ENCODE measurements around the gene TCIRG1. TPM values are rescaled to one million over a fixed set of nuclear protein-coding genes. Genes with fewer than 3 reads are reported as not detected.

The TCIRG1 gene
- total RNA-seq, 2 donors from 2014 or later: 187 to 207 TPM

DNA sequence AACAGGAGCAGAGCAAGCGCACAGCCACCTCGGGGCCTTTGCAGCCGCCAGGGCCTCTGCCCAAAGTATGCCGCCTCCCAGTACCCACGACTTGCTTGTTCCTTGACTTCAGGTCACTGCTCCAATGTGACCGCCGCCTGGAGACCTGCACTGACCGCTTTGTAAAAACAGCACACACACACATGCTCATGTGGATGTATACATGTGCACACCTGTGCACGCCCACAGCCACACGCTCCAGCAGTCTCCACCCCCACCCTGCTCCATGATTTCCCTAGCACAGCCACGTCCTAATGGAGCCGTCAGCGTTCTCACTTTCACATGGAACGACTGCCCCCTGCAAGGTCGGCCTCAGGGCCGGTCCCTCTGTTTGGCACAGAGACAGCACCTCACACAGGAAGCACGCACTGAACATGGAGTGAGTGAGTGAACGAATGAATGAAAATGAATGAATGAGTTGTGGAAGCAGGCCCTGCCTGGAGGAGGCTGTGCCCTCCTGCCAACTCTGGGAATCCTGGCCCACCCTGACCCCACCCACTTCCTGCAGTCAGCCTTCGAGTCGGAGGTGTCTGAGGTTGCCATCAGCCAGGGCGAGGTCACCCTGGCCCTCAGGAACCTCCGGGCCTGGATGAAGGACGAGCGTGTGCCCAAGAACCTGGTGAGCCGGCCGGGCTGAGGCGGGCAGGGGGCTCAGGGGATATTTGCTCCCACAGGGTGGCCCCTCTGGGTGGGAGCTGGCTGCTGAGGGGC is 20.7 kb upstream of the TCIRG1 start:
- Mint-ChIP-seq H3K27me3 (peaks cover 11% of the 10 kb centered on the region), H3K4me3 (peak overlapping the region; percentile 57), H3K27ac (no peak overlapping the region), H3K4me1 (no peaks in the 10 kb centered on the region), H3K36me3 (ENCODE audit: low read depth) (no peaks in the 10 kb centered on the region)
- DNase-seq (no peak), ATAC-seq (no peak)
- H3K9me3 ChIP-seq (ENCODE audit: control insufficient read depth, low read length, poor library complexity, severe bottlenecking): no peaks in the 10 kb centered on the region

DNA sequence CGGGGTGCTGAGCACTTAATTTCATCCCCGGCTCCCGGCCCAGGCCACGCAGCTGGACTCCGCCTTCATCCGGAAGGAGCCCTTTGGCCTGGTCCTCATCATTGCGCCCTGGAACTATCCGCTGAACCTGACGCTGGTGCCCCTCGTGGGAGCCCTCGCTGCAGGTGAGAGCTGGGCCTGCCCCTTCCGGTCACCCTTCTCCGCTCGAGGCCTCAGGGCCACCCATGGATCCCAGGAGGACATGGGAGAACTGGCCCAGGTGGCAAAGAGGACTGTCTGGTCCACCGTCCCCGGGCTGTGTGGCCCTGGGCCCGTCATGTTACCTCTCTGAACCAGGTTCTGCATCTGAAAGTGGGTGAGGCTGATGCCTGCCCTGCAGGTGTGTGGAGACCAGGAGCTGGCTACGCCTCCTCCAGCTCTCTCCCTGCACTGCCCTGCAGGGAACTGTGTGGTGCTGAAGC is 20.1 kb upstream of the TCIRG1 start:
- H3K4me3 Mint-ChIP-seq: no peak overlapping the region
- no peak overlapping the region for H3K27ac Mint-ChIP-seq
- no peaks in the 10 kb centered on the region for H3K4me1 Mint-ChIP-seq

DNA sequence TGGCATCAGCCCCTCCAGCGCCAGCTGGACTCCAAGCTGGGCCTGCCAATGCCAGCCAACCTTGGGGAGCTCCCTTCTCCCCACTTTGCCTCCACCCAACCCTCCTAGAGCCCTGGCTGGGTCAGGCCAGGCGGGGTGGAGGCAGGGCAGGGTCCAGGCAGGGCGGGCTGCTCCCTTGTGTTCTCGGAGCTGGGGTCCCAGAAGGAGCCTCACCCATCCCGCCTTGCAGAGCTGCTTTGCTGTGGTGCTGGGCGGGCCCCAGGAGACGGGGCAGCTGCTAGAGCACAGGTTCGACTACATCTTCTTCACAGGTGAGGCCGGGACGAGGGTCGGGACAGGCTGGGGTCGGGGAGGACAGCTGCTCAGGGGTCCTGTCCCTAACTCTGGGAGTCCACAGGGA is 19.3 kb upstream of the TCIRG1 start:
- Mint-ChIP-seq H3K27ac (no peak overlapping the region), H3K4me1 (no peaks in the 10 kb centered on the region), H3K4me3 (no peak overlapping the region), H3K27me3 (peaks cover 5% of the 10 kb centered on the region), H3K36me3 (ENCODE audit: low read depth) (no peaks in the 10 kb centered on the region)
- ATAC-seq: no peak
- DNase-seq: no peak
- H3K9me3 ChIP-seq (ENCODE audit: control insufficient read depth, low read length, poor library complexity, severe bottlenecking): no peaks in the 10 kb centered on the region

More for the DNA sequence above, 20.1 kb upstream of the TCIRG1 start:
- H3K36me3 Mint-ChIP-seq (ENCODE audit: low read depth): no peaks in the 10 kb centered on the region
- DNase-seq (no peak), ATAC-seq (no peak)
- H3K27me3 Mint-ChIP-seq: peaks cover 10% of the 10 kb centered on the region
- H3K9me3 ChIP-seq (ENCODE audit: control insufficient read depth, low read length, poor library complexity, severe bottlenecking): no peaks in the 10 kb centered on the region

DNA sequence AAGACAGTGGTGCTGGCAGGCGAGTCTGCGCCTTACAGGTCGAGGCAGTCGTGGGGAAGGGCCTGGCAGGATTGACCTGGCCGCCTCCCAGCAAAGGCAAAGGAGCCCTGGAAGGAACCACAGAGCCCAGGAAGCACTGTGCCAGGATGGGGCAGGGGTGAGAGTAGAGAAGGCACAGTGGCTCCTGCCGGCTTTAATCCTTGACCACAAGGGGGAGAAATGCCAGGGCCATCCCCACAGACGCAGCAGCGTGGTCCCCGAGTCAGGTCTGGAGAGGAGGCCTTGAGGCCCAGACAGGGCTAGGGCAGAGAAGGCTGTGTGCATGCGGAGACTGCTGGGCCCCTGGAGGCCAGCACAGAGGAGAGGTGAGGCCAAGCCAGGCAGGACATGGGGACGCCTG is 18.2 kb upstream of the TCIRG1 start:
- DNase-seq (no peak), ATAC-seq (no peak)
- Mint-ChIP-seq H3K4me3 (no peak overlapping the region), H3K27ac (no peak overlapping the region), H3K4me1 (no peaks in the 10 kb centered on the region), H3K36me3 (ENCODE audit: low read depth) (no peaks in the 10 kb centered on the region), H3K27me3 (peaks cover 5% of the 10 kb centered on the region)
- no peaks in the 10 kb centered on the region for H3K9me3 ChIP-seq (ENCODE audit: control insufficient read depth, low read length, poor library complexity, severe bottlenecking)

DNA sequence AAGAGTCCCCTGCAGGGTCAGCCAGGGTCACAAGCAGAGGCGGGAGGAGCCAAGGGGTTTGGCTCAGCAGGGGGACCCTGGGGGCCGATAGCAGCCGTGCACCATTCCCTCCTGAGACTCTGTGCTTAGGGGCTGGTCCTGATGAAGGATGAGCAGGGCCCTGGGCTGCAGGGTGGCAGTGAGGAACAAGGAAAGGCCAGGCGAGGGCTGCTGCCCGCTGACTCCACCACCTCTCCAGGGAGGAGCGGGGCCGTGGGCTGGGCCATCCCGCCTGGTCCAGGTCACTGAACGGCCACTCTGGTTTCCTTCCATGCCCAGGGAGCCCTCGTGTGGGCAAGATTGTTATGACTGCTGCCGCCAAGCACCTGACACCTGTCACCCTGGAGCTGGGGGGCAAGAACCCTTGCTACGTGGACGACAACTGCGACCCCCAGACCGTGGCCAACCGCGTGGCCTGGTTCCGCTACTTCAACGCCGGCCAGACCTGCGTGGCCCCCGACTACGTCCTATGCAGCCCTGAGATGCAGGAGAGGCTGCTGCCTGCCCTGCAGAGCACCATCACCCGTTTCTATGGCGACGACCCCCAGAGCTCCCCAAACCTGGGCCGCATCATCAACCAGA is 17.5 kb upstream of the TCIRG1 start:
- no peak overlapping the region for H3K27ac Mint-ChIP-seq
- ATAC-seq (no peak), DNase-seq (no peak)
- no peaks in the 10 kb centered on the region for H3K9me3 ChIP-seq (ENCODE audit: control insufficient read depth, low read length, poor library complexity, severe bottlenecking)
- no peaks in the 10 kb centered on the region for H3K36me3 Mint-ChIP-seq (ENCODE audit: low read depth)
- H3K4me3 Mint-ChIP-seq: no peak overlapping the region
- H3K27me3 Mint-ChIP-seq: peaks cover 5% of the 10 kb centered on the region
- H3K4me1 Mint-ChIP-seq: no peaks in the 10 kb centered on the region

DNA sequence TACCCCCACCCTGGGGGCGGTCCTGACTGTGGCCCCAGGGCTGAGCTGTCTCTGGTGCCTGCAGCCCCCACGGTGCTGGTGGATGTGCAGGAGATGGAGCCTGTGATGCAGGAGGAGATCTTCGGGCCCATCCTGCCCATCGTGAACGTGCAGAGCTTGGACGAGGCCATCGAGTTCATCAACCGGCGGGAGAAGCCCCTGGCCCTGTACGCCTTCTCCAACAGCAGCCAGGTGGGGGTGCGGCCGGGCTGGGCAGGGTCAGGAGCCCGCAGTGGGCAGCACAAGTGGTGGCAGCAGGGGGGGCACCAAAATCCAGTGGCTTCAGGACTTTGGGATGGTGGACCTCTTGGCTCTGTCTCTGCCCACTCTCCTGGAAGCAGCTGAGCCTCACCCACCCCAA is 16.3 kb upstream of the TCIRG1 start:
- Mint-ChIP-seq H3K27ac (no peak overlapping the region), H3K27me3 (peaks cover 5% of the 10 kb centered on the region), H3K4me1 (no peaks in the 10 kb centered on the region), H3K36me3 (ENCODE audit: low read depth) (no peaks in the 10 kb centered on the region), H3K4me3 (no peak overlapping the region)
- H3K9me3 ChIP-seq (ENCODE audit: control insufficient read depth, low read length, poor library complexity, severe bottlenecking): no peaks in the 10 kb centered on the region
- no peak for ATAC-seq
- DNase-seq: no peak

DNA sequence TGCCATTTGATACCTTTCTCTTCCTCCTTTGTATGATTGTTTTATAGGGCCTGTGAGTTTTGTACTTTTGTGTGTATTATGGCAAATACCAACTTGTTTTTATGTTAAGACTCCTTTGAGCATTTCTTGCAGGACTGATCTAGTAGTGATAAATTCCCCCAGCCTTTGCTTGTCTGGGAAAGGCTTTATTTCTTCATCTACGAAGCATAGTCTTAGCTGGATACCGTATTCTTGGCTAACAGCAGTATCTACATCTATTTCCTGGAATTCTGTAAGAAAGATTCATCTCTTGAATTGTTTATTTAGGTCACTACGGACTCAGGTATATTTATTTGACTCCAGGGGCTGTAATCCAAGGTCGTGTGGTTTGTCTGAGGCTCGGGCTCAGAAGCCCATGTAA is 14.3 kb upstream of the TCIRG1 start:
- Mint-ChIP-seq H3K4me1 (peaks cover 5% of the 10 kb centered on the region), H3K27me3 (peaks cover 5% of the 10 kb centered on the region), H3K27ac (no peak overlapping the region)

DNA sequence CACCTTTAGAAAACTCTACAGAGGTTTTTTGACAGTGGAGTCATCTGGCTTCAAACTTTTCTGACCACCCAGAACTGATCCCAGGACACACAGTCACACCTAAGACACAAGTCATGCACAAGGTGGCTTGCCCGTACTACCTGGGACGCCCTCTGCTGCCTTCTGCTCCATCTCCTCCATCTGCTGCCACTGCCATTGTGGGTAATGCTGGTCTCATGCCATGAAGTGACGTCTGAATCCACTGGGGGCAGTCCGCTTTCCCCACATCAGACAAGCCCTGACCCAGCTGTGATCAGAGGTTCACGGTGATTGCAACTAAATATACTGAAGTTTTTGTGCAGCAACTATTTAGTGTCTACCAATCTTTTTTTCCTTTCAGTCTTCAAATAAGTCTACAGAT is 13.8 kb upstream of the TCIRG1 start:
- Mint-ChIP-seq H3K36me3 (ENCODE audit: low read depth) (no peaks in the 10 kb centered on the region), H3K27me3 (peaks cover 5% of the 10 kb centered on the region), H3K27ac (no peak overlapping the region), H3K4me1 (peaks cover 9% of the 10 kb centered on the region), H3K4me3 (no peak overlapping the region)
- no peaks in the 10 kb centered on the region for H3K9me3 ChIP-seq (ENCODE audit: control insufficient read depth, low read length, poor library complexity, severe bottlenecking)
- no peak for DNase-seq
- ATAC-seq: peak; percentile 41

More for the DNA sequence above, 14.3 kb upstream of the TCIRG1 start:
- no peaks in the 10 kb centered on the region for H3K9me3 ChIP-seq (ENCODE audit: control insufficient read depth, low read length, poor library complexity, severe bottlenecking)
- H3K36me3 Mint-ChIP-seq (ENCODE audit: low read depth): no peaks in the 10 kb centered on the region
- DNase-seq (no peak), ATAC-seq (no peak)
- H3K4me3 Mint-ChIP-seq: no peak overlapping the region

DNA sequence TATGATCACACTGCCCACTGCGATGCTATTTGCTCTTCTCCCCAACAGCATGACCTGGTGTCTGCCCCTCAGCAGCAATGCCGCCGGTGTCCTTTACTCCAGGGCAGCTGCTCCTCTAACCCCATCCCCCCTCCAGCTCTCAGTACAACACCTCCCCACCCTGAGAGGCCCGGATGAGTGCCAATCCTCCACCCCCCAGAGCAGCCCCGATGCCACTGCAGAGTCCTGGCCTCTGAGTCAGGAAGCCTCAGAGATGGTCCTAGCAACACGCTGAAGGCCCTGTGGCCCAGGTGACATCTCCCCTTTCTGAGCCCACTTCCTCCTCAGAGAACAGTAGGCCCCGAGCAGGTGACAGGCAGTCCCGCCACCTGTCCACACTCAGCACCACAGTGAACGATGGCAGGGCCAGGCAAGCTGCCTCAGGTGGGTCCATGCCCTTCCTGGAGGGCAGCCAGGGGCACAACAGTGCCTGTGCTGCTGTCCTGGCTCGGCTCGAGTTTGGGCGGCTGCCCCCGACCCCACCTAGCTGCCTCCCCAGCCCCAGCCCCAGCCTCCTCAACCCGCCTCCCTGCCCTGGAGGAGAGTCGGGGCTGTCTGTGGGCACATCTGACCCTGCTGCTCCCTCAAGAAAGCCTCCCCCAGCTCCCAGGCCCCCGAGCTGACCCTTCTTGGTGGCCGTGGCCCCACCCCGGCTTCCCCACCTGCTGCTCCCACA is 12.3 kb upstream of the TCIRG1 start:
- no peaks in the 10 kb centered on the region for H3K9me3 ChIP-seq (ENCODE audit: control insufficient read depth, low read length, poor library complexity, severe bottlenecking)
- Mint-ChIP-seq H3K36me3 (ENCODE audit: low read depth) (peaks cover 3% of the 10 kb centered on the region), H3K4me1 (peaks cover 12% of the 10 kb centered on the region), H3K27me3 (no peaks in the 10 kb centered on the region), H3K4me3 (no peak overlapping the region), H3K27ac (peak overlapping the region; percentile 14)
- ATAC-seq (no peak), DNase-seq (no peak)

DNA sequence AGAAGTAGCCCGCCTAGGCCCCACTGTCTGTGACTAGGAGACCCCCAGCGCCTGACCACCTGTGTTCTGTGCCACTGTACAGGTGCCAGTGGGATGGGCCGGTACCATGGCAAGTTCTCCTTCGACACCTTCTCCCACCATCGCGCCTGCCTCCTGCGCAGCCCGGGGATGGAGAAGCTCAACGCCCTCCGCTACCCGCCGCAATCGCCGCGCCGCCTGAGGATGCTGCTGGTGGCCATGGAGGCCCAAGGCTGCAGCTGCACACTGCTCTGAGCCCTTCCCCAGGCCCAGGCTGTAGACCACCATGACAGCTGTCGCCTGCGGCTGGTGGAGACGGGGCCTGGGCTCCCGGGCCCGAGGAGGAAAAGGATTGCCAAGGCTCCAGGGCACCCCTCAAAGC is 11.2 kb upstream of the TCIRG1 start:
- no peak for DNase-seq
- no peak overlapping the region for H3K4me3 Mint-ChIP-seq

DNA sequence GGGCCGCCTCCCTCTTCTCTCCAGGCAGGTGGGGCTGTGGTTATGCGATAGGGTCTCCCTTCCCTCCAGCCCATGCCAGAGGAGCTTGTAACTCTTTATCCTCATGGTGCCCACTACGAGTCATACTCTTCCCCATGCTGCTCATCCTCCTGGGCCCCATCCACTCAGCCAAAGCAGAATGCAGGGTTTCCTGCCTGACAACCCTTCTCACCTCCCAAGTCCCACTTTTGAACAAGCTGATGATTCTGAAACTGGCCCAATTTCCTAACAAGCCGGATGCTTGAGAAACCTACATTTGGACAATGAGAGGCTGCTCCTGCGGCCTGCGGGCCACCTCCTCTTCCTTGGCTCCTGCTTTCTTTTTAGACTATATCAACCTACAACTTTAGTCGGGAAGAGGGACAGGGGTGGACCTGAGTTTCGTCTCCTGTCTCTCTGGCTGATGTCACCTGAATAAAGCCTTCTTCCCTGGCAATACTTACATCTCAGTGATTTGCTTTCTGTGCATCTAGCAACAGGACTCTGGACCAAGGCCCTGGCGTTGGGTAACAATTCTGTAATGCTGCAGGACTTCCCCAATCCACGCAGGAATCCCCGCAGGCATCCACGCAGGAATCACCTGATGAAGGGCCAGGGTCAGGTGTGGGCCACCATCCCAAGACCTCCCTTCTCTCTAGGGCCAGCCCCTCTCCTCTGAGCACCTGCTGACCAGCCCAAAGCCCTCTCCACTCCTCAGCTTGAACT is 9.9 kb upstream of the TCIRG1 start:
- ATAC-seq (no peak), DNase-seq (no peak)
- peaks cover 3% of the 10 kb centered on the region for H3K36me3 Mint-ChIP-seq (ENCODE audit: low read depth)
- H3K27me3 Mint-ChIP-seq: no peaks in the 10 kb centered on the region
- no peaks in the 10 kb centered on the region for H3K9me3 ChIP-seq (ENCODE audit: control insufficient read depth, low read length, poor library complexity, severe bottlenecking)
- no peak overlapping the region for H3K4me3 Mint-ChIP-seq
- peaks cover 15% of the 10 kb centered on the region for H3K4me1 Mint-ChIP-seq
- no peak overlapping the region for H3K27ac Mint-ChIP-seq

More for the DNA sequence above, 11.2 kb upstream of the TCIRG1 start:
- H3K27ac Mint-ChIP-seq: no peak overlapping the region
- ATAC-seq: no peak
- no peaks in the 10 kb centered on the region for H3K27me3 Mint-ChIP-seq
- H3K4me1 Mint-ChIP-seq: peaks cover 15% of the 10 kb centered on the region
- H3K36me3 Mint-ChIP-seq (ENCODE audit: low read depth): peaks cover 3% of the 10 kb centered on the region
- H3K9me3 ChIP-seq (ENCODE audit: control insufficient read depth, low read length, poor library complexity, severe bottlenecking): no peaks in the 10 kb centered on the region

DNA sequence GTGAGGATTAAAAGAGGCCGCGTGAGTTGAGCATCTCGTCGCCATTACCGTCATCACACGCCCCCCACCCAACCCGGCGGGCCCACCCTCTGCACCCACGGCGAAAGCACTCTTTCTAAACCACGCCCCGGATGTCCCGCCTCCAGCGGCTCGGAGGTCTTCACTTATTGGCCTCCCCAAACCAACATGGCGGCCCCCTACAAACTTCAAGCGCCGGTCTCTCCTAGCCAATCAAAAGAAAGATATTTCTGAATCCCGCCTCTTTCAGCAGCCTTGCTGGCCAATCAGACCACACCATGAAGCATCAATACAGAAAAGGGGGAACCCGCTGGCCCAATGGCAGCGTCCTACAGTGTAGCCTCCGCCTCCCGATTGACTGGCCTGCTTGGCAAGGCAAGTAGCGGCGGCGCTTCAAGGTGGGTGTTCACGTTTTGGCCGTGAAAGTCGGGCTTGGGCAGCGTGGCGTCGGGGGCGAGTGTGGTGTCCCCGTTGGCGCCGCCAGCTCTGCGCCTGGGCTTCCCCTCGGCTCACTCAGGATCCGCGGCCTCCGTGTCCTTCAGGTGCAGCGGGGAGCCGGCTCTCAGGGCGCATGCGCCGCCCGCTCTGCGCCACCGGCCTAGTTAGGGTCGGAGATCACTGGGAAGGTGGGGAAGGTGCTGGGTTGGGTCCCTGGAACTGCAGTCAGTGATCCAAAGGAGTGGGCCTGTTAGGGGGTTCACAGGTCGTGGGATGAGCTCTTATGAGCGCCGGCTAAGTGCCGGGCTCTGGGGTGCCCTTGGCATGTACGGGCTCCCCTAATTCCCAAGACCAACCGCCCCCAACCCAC is 8.3 kb upstream of the TCIRG1 start, which contains the start of gene NDUFS8:
Gene NDUFS8, plus strand, starts transcription at position 364 of the 826 bp plus-strand sequence. CDS start 1,471 bp downstream, outside the sequence.
- DNase-seq: peak; percentile 91 to 94 (median 92)
- H3K27me3 Mint-ChIP-seq: no peaks in the 10 kb centered on the region
- ATAC-seq: peak; percentile 97
- H3K4me3 Mint-ChIP-seq: peak within 1 kb of the TSS; percentile 97
- H3K9me3 ChIP-seq (ENCODE audit: control insufficient read depth, low read length, poor library complexity, severe bottlenecking): no peaks in the 10 kb centered on the region
- H3K4me1 Mint-ChIP-seq: peaks cover 15% of the 10 kb centered on the region
- H3K27ac Mint-ChIP-seq: peak within 1 kb of the TSS; percentile 96
- peaks cover 3% of the 10 kb centered on the region for H3K36me3 Mint-ChIP-seq (ENCODE audit: low read depth)

Data from T-helper 17 cell (primary cell).